ENCODE measurements around the gene MAST2.

GRCh38 chr1:45848097-45848496 lies 44.7 kb downstream of the MAST2 start:
- TF ChIP-seq CTCF (IDR thresholded peaks at IDR 0.05) (no peak), POLR2A (IDR thresholded peaks at IDR 0.05) (no peak)

Data from heart left ventricle (tissue), 13 donors.